Peyer's patch (tissue), 4 donors: ENCODE results near the gene AR. TPM values are rescaled to one million over a fixed set of nuclear protein-coding genes. Genes with fewer than 3 reads are reported as not detected.

Experiments
- DNase-seq, 3 donors: peaks; one replicate each; pipeline ENCODE4 v3.0.0-alpha.2; 2017 to 2019
- H3K27ac ChIP-seq, 4 donors: fragments of 200-600 bp; sonication (generic); one replicate each; pipeline ENCODE4 v1.5.1; 2016 to 2019
- H3K27me3 ChIP-seq, 2 donors: fragments of 200-600 bp; sonication (generic); one replicate each; pipeline ENCODE4 v1.5.1; 2019
- H3K36me3 ChIP-seq, 3 donors: fragments of 200-600 bp; sonication (generic); one replicate each; pipeline ENCODE4 v1.5.1; 2016 to 2019
- H3K4me1 ChIP-seq, 4 donors: fragments of 200-600 bp; sonication (generic); one replicate each; pipeline ENCODE4 v1.5.1; 2016 to 2019
- H3K4me3 ChIP-seq, 4 donors: fragments of 200-600 bp; sonication (generic); 1 replicate in 3 of 4; 2 replicates in 1 of 4; pipeline ENCODE4 v1.5.1; 2016 to 2019; ENCODE audit warnings: mild to moderate bottlenecking in 1 of 4
- H3K9me3 ChIP-seq, 4 donors: fragments of 200-600 bp; sonication (generic); one replicate each; pipeline ENCODE4 v1.5.1; 2016 to 2019; ENCODE audit warnings: mild to moderate bottlenecking in 1 of 4
- CTCF ChIP-seq, 6 experiments: fragments of 450-650 bp in 4 of 6; fragments of 200-600 bp in 2 of 6; sonication (generic) in 1 of 6; IDR thresholded peaks; one replicate each; pipeline ENCODE4 v1.5.1; 2017 to 2019; ENCODE audit warnings: antibody characterized with exemption in 6 of 6, mild to moderate bottlenecking in 3 of 6, moderate library complexity in 1 of 6
- POLR2A ChIP-seq, 2 donors: fragments of 450-650 bp; IDR thresholded peaks; one replicate each; pipeline ENCODE4 v1.5.1; 2017; ENCODE audit warnings: antibody characterized with exemption in 2 of 2, mild to moderate bottlenecking in 2 of 2, moderate library complexity in 2 of 2
- total RNA-seq, 4 donors: library from RNA; depleted of rRNA; stranded (reverse); fragments of >200 nt; gene quantifications; one replicate each; pipeline ENCODE4 v1.1.0, GENCODE V29; 2016

Gene AR
- total RNA-seq, 4 donors from 2014 or later, result 0.70 to 2.5 (median 1.2) TPM

GRCh38 chrX:67673741-67674274 lies 130.0 kb downstream of the AR start:
- Histone ChIP-seq H3K4me1 (no peaks in the 10 kb centered on the region), H3K36me3 (no peaks in the 10 kb centered on the region), H3K27me3 (no peaks in the 10 kb centered on the region), H3K27ac (no peak overlapping the region), H3K9me3 (no peaks in the 10 kb centered on the region), H3K4me3 (no peak overlapping the region)
- TF ChIP-seq POLR2A (IDR thresholded peaks at IDR 0.05) (no peak), CTCF (IDR thresholded peaks at IDR 0.05) (no peak)
- no peak for DNase-seq

GRCh38 chrX:67674741-67675140 lies 130.9 kb downstream of the AR start:
- Histone ChIP-seq H3K36me3 (no peaks in the 10 kb centered on the region), H3K4me1 (no peaks in the 10 kb centered on the region), H3K27ac (no peak overlapping the region), H3K9me3 (no peaks in the 10 kb centered on the region), H3K4me3 (no peak overlapping the region), H3K27me3 (no peaks in the 10 kb centered on the region)
- no peak for DNase-seq
- TF ChIP-seq POLR2A (IDR thresholded peaks at IDR 0.05) (no peak), CTCF (IDR thresholded peaks at IDR 0.05) (no peak)

GRCh38 chrX:67684136-67684535 lies 140.3 kb downstream of the AR start:
- Histone ChIP-seq H3K36me3 (no peaks in the 10 kb centered on the region), H3K27me3 (no peaks in the 10 kb centered on the region), H3K4me1 (no peaks in the 10 kb centered on the region), H3K27ac (no peak overlapping the region), H3K4me3 (no peak overlapping the region), H3K9me3 (no peaks in the 10 kb centered on the region)
- no peak for DNase-seq
- TF ChIP-seq CTCF (IDR thresholded peaks at IDR 0.05) (no peak), POLR2A (IDR thresholded peaks at IDR 0.05) (no peak)

- no peaks in the 10 kb centered on the region for H3K9me3 ChIP-seq
- no peak overlapping the region for H3K27ac ChIP-seq
- no peaks in the 10 kb centered on the region for H3K4me1 ChIP-seq
- DNase-seq, result no peak
- no peak overlapping the region for H3K4me3 ChIP-seq
- no peaks in the 10 kb centered on the region for H3K36me3 ChIP-seq
- H3K27me3 ChIP-seq, result no peaks in the 10 kb centered on the region
- TF ChIP-seq POLR2A (IDR thresholded peaks at IDR 0.05) (no peak), CTCF (IDR thresholded peaks at IDR 0.05) (no peak)
Measured at GRCh38 chrX:67692246-67692645, 148.4 kb downstream of the AR start.

GRCh38 chrX:67693928-67694327 lies 150.1 kb downstream of the AR start:
- Histone ChIP-seq H3K27ac (no peak overlapping the region), H3K4me3 (no peak overlapping the region), H3K36me3 (no peaks in the 10 kb centered on the region), H3K4me1 (no peaks in the 10 kb centered on the region), H3K9me3 (no peaks in the 10 kb centered on the region), H3K27me3 (no peaks in the 10 kb centered on the region)
- TF ChIP-seq POLR2A (IDR thresholded peaks at IDR 0.05) (no peak), CTCF (IDR thresholded peaks at IDR 0.05) (no peak)
- no peak for DNase-seq

- H3K27ac ChIP-seq, result no peak overlapping the region
- H3K27me3 ChIP-seq, result no peaks in the 10 kb centered on the region
- H3K9me3 ChIP-seq, result no peaks in the 10 kb centered on the region
- no peak overlapping the region for H3K4me3 ChIP-seq
- DNase-seq, result no peak
- no peaks in the 10 kb centered on the region for H3K4me1 ChIP-seq
- no peak for TF ChIP-seq POLR2A (IDR thresholded peaks at IDR 0.05)
- TF ChIP-seq CTCF (IDR thresholded peaks at IDR 0.05), result no peak
- H3K36me3 ChIP-seq, result no peaks in the 10 kb centered on the region
Measured at GRCh38 chrX:67697452-67697851, 153.6 kb downstream of the AR start.
